SIG-M5 treated with dmso at 0.1 percent for 504 hours (cell line): ENCODE measurements around the gene SEC16B.

Source experiments
- DNase-seq: peaks from one replicate; lab custom pipeline; 2025; ENCODE audit not compliant: unreplicated experiment; lab: John Stamatoyannopoulos, UW

SEC16B gene

DNA sequence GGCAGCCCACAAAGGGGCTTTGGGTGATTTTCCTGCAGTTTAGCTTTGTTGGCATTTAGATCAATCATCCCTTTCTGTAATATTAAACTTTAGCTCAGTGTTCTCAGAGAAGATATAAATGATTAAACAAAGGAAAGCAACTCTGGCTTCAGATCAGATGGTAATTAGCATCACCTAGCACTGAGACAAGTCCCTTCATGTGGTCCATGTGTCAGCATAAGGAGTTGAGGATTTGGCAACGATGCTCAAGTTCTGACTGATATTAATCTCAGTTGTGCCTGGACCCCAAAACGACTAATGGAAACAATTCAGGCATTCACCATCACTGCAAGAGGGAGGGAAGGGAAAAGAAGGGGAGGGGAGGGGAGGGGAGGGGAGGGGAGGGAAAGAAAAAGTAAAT is 60.4 kb downstream of the SEC16B start:
- DNase-seq: no peak

DNA sequence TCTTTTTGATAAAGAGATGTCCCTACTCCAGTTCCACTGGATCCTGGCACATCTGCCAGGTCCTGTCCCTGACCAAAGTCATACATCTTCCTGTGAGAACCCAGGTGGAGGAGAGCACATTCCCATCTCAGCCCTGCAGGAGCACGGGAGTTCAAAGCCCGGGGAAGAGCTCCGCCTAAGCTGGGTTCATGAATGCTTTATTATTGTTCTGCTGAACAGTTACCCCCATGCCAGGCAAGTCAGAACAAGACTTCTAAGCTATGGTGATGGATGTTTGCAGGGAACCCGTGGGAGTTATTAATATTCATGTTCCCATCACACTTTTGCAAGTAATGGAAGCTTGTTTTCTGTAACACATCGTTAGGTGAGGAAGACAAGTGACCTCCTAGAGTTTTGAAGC is 62.9 kb downstream of the SEC16B start:
- DNase-seq: no peak

DNA sequence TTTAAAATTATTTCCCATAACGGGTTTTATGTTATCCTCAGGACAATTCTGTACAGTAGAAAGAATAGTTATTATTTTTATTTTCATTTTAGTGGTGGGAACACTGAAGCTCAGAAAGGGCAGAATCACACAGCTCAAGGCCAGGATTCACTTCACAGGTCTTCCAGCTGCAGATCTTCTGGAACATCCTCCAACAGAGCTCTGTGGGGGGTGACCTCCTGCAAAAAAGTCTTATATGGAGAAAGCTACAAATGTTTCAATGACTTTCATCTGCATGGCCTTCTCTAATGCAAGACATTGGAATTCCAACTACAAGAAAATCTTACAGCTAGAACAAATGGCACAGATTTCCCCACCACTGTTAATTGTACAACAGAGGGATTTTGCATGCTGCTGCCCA is 64.2 kb downstream of the SEC16B start:
- no peak for DNase-seq

DNA sequence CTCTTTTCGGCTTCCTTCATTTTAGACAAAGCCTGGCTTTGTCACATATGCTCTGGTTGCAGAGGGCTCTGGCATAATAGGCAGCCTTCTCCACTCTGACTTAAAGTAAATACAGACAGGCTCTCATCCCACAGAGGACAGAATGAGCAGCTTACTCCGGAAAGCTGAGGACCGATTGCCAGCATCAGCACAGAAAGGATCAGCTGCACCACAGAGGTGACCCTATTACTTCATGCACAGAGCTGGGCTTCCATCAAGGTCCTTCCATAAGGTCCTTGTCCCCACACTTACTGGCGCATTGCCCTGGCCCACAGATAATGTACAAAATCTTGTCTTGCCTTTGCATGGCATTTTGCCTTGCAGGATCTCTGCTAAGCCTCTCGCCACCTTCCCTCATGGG is 67.6 kb downstream of the SEC16B start:
- DNase-seq: no peak

DNA sequence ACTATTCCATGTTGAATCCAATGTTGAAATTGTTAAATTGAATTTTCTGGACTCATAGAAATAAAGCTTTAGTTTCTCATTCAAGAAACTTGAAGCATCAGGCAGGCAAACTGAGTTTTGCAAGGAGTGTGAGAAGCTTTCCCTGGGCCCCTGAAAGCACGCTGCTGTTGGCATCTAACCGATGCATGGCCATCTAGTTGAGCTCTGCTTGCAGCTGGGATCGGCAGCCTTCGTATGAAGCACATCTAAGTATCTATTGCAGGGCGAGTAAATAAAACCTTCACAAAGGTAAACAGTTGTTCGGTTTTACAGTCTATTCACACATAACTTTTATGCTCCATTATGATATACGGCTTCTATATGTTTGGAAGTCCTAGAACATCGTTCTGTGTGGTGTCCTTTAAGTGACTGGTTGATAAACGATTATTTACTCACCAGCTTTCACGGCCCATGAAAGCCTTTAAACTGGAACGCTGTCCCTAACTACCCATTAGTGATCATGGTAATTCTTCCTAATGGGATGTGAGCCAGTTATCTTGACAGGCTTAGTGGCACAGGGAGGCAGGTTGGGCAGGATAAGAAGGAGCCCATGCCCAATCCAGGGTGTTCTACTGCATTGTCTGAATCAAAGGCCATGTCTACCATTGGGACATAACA is 71.7 kb downstream of the SEC16B start:
- no peak for DNase-seq

DNA sequence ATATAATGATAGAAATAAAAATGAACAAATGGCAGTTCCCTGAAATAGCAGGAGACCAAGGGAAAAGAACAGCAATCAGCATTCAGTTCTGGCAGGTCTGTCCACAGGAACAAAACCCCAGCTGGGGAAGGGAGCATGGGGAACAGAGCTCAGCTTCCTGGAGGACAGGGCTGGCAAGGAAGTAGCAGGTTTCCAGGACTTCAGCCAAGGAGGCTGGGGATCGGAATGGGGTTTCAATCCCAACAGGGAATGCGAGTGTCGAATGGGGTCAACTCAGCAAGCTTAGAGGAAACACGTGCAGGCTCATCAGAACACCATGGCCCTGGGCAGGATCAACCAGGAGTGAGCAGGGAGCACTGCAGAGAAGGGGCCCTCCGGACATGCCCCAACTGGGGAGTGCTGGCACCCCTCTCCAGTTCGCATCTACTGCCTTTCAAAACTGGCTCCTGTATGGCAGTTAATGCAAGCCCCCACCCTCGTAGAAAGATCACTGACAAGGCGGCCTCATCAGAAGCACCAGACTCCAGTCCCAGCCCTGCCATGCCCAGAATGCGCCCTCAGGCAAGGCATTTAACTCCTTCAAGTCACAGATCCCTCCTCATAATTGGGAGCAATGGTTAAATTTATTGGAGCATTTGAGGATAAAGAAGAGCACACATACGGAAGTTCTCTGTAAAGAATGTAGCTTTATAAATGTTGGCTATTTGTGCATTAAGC is 72.4 kb downstream of the SEC16B start:
- DNase-seq: no peak
